ENCODE measurements around the gene DLG2.

GRCh38 chr11:83612891-83613766 is 2014.0 kb downstream of the DLG2 start:
- TF ChIP-seq CTCF (IDR thresholded peaks at IDR 0.05; ENCODE audit: low read depth, low read length, missing input control) (no peak), RAD21 (IDR thresholded peaks at IDR 0.05) (no peak), REST (IDR thresholded peaks at IDR 0.05) (no peak), MAX (IDR thresholded peaks at IDR 0.05) (no peak), FOXA1 (IDR thresholded peaks at IDR 0.05) (no peak), EGR1 (IDR thresholded peaks at IDR 0.05; ENCODE audit: low read depth in 2 of 2) (no peak), YY1 (IDR thresholded peaks at IDR 0.05) (no peak), GABPA (IDR thresholded peaks at IDR 0.05 in 1 of 2, conservative IDR thresholded peaks at IDR 0.05 in 1 of 2) (no peak)
